Adrenal gland (tissue), 5 donors: ENCODE data around the gene RELN.

Source experiments
- POLR2A ChIP-seq, 2 donors: fragments of 450-650 bp; IDR thresholded peaks; one replicate each; pipeline ENCODE4 v1.6.1; 2017; ENCODE audit warnings: antibody characterized with exemption in 2 of 2, mild to moderate bottlenecking in 2 of 2, moderate library complexity in 1 of 2
- TF ChIP-seq, protein P1 (sequence below), 6 experiments: fragments of 450-650 bp in 4 of 6; fragments of 200-600 bp in 2 of 6; sonication (generic) in 1 of 6; IDR thresholded peaks; 1 replicate in 5 of 6; 2 replicates in 1 of 6; pipeline versions ENCODE4 v1.5.1 to v1.8.0; 2016 to 2021; ENCODE audit warnings: antibody characterized with exemption in 6 of 6, mild to moderate bottlenecking in 2 of 6, moderate library complexity in 1 of 6
- donor health status: DM: no; HTN: no; CAD: no.

- TF ChIP-seq, protein P1, sequence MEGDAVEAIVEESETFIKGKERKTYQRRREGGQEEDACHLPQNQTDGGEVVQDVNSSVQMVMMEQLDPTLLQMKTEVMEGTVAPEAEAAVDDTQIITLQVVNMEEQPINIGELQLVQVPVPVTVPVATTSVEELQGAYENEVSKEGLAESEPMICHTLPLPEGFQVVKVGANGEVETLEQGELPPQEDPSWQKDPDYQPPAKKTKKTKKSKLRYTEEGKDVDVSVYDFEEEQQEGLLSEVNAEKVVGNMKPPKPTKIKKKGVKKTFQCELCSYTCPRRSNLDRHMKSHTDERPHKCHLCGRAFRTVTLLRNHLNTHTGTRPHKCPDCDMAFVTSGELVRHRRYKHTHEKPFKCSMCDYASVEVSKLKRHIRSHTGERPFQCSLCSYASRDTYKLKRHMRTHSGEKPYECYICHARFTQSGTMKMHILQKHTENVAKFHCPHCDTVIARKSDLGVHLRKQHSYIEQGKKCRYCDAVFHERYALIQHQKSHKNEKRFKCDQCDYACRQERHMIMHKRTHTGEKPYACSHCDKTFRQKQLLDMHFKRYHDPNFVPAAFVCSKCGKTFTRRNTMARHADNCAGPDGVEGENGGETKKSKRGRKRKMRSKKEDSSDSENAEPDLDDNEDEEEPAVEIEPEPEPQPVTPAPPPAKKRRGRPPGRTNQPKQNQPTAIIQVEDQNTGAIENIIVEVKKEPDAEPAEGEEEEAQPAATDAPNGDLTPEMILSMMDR (IDR thresholded peaks at IDR 0.05) = no peak
- TF ChIP-seq POLR2A (IDR thresholded peaks at IDR 0.05) = no peak
These were observed 118.8 kb downstream of the RELN start for GRCh38 chr7:103870664-103871063.
